SU-DHL-6 (cell line): ENCODE data around the gene SOX10.

Source experiments
- H2AFZ ChIP-seq: fragments of 200-600 bp; sonication (generic); 2 replicates; pipeline ENCODE4 v1.6.1; 2014; ENCODE audit warnings: low read depth, mild to moderate bottlenecking, moderate library complexity, mixed read lengths, antibody characterized with exemption, low read length; ENCODE audit not compliant: severe bottlenecking
- H3F3A ChIP-seq: fragments of 200-600 bp; shearing (Covaris generic); 2 replicates; pipeline ENCODE4 v1.6.0; 2016; ENCODE audit warnings: antibody characterized with exemption, mild to moderate bottlenecking; ENCODE audit not compliant: insufficient read depth
- H3K27ac ChIP-seq: fragments of 200-600 bp; sonication (generic); 2 replicates; pipeline ENCODE4 v1.5.1; 2016; ENCODE audit warnings: low read depth, mild to moderate bottlenecking, low read length, moderate library complexity, mixed read lengths
- H3K27me3 ChIP-seq: fragments of 200-600 bp; sonication (generic), shearing (Covaris generic); 2 replicates; pipeline ENCODE4 v1.6.0; 2014; ENCODE audit warnings: mild to moderate bottlenecking, low read length
- H3K36me3 ChIP-seq: fragments of 200-600 bp; sonication (generic); 2 replicates; pipeline ENCODE4 v1.6.1; 2014; ENCODE audit warnings: mild to moderate bottlenecking, low read length, mixed read lengths
- H3K4me2 ChIP-seq: fragments of 300-600, 200-600 bp; shearing (Covaris generic), sonication (generic); 2 replicates; pipeline ENCODE4 v1.6.0; 2014; ENCODE audit warnings: low read length, low read depth, mild to moderate bottlenecking; ENCODE audit not compliant: poor library complexity, severe bottlenecking
- H3K4me3 ChIP-seq: fragments of 200-600 bp; sonication (generic); 2 replicates; pipeline ENCODE4 v1.5.1; 2014; ENCODE audit warnings: antibody characterized with exemption, low read length, mild to moderate bottlenecking, mixed read lengths; ENCODE audit not compliant: insufficient read depth, poor library complexity, severe bottlenecking
- H3K79me2 ChIP-seq: fragments of 200-600 bp; sonication (generic); 2 replicates; pipeline ENCODE4 v1.6.1; 2014; ENCODE audit warnings: mild to moderate bottlenecking, low read length, moderate library complexity; ENCODE audit not compliant: insufficient read depth
- H3K9ac ChIP-seq: fragments of 200-600 bp; sonication (generic); 2 replicates; pipeline ENCODE4 v1.7.0; 2014; ENCODE audit warnings: mild to moderate bottlenecking, low read length
- H3K9me2 ChIP-seq: fragments of 200-600 bp; sonication (generic); replicated peaks from 2 replicates; pipeline ENCODE4 v1.6.1; 2014; ENCODE audit warnings: low read length; ENCODE audit not compliant: insufficient read depth
- H3K9me3 ChIP-seq: fragments of 200-600 bp; sonication (generic); 2 replicates; pipeline ENCODE4 v1.6.1; 2014; ENCODE audit warnings: low read length, mixed read lengths; ENCODE audit not compliant: insufficient read depth
- H4K20me1 ChIP-seq: fragments of 200-600 bp; sonication (generic); 2 replicates; pipeline ENCODE4 v1.6.1; 2014; ENCODE audit warnings: low read depth, mild to moderate bottlenecking, antibody characterized with exemption, low read length, moderate library complexity, mixed read lengths
- CTCF ChIP-seq: fragments of 200-600 bp; sonication (generic); IDR thresholded peaks from one replicate; pipeline ENCODE4 v1.5.1; 2017; ENCODE audit warnings: antibody characterized with exemption, mild to moderate bottlenecking, low read length, moderate library complexity; ENCODE audit not compliant: insufficient read depth, poor library complexity, severe bottlenecking
- EZH2phosphoT487 ChIP-seq: fragments of 200-600 bp; sonication (generic), shearing (Covaris generic); conservative IDR thresholded peaks from 2 replicates; pipeline ENCODE4 v1.6.1; 2018; ENCODE audit warnings: mild to moderate bottlenecking, antibody characterized with exemption, low read length, moderate library complexity, mixed read lengths

SOX10 gene

GRCh38 chr22:37985050-37985585 lies 763 bp upstream of the SOX10 start:
- TF ChIP-seq EZH2phosphoT487 (no peak), CTCF (no peak)
- no peaks in the 10 kb centered on the region for H3K36me3 ChIP-seq
- no peaks in the 10 kb centered on the region for H3F3A ChIP-seq
- no peak overlapping the region for H3K9ac ChIP-seq
- H3K4me2 ChIP-seq: no peak overlapping the region
- no peaks in the 10 kb centered on the region for H3K9me3 ChIP-seq
- no peaks in the 10 kb centered on the region for H4K20me1 ChIP-seq
- no peak overlapping the region for H2AFZ ChIP-seq
- no peak overlapping the region for H3K27ac ChIP-seq
- H3K27me3 ChIP-seq: no peaks in the 10 kb centered on the region
- H3K9me2 ChIP-seq: no peaks in the 10 kb centered on the region
- no peaks in the 10 kb centered on the region for H3K79me2 ChIP-seq
- no peak overlapping the region for H3K4me3 ChIP-seq

- no peaks in the 10 kb centered on the region for H3F3A ChIP-seq
- H3K36me3 ChIP-seq: no peaks in the 10 kb centered on the region
- no peak overlapping the region for H3K9ac ChIP-seq
- H3K79me2 ChIP-seq: no peaks in the 10 kb centered on the region
- no peaks in the 10 kb centered on the region for H4K20me1 ChIP-seq
- no peak overlapping the region for H3K27ac ChIP-seq
- no peak overlapping the region for H3K4me2 ChIP-seq
- no peaks in the 10 kb centered on the region for H3K9me2 ChIP-seq
- H3K27me3 ChIP-seq: no peaks in the 10 kb centered on the region
- H3K4me3 ChIP-seq: no peak overlapping the region
- no peak overlapping the region for H2AFZ ChIP-seq
- H3K9me3 ChIP-seq: no peaks in the 10 kb centered on the region
- TF ChIP-seq CTCF: peak; percentile 15
- TF ChIP-seq EZH2phosphoT487: no peak
Observed at GRCh38 chr22:37982938-37983859, 1.2 kb downstream of the SOX10 start.

- no peak overlapping the region for H3K4me3 ChIP-seq
- no peak overlapping the region for H3K27ac ChIP-seq
- TF ChIP-seq CTCF (no peak), EZH2phosphoT487 (no peak)
Observed at GRCh38 chr22:37982151-37982785, 2.1 kb downstream of the SOX10 start.

More at GRCh38 chr22:37982151-37982785, 2.1 kb downstream of the SOX10 start:
- Histone ChIP-seq H3K4me2 (no peak overlapping the region), H3K9me3 (no peaks in the 10 kb centered on the region), H3K36me3 (no peaks in the 10 kb centered on the region), H3K9me2 (no peaks in the 10 kb centered on the region), H3K27me3 (no peaks in the 10 kb centered on the region), H2AFZ (no peak overlapping the region), H3K9ac (no peak overlapping the region), H4K20me1 (no peaks in the 10 kb centered on the region), H3F3A (no peaks in the 10 kb centered on the region), H3K79me2 (no peaks in the 10 kb centered on the region)
